ENCODE results near the gene RBBP8NL. TPM values are rescaled to one million over a fixed set of nuclear protein-coding genes. Genes with fewer than 3 reads are reported as not detected.
"Not testable (repeated sequence)": the region's sequence is repeated elsewhere in the genome, so short reads cannot be mapped to it uniquely, and the experiment has no call there.

Gene RBBP8NL
- total RNA-seq, 1 experiment from 2014 or later: 14.0 TPM

- Histone ChIP-seq H3K9me3 (ENCODE audit: insufficient read depth, low read depth) (no peaks in the 10 kb centered on the region), H3K27me3 (ENCODE audit: insufficient read depth, low read depth) (no peaks in the 10 kb centered on the region), H3K27ac (no peak overlapping the region), H3K4me2 (no peak overlapping the region), H3K4me3 (no peak overlapping the region), H2AFZ (no peak overlapping the region), H3F3A (ENCODE audit: insufficient read depth, low read depth) (peaks cover 14% of the 10 kb centered on the region; the same call in 1 of the 2 replicates), H4K20me1 (ENCODE audit: insufficient read depth) (no peaks in the 10 kb centered on the region), H3K36me3 (ENCODE audit: low read depth) (no peaks in the 10 kb centered on the region), H3K79me2 (ENCODE audit: low read depth) (no peaks in the 10 kb centered on the region), H3K9me2 (ENCODE audit: insufficient read depth) (no peaks in the 10 kb centered on the region), H3K4me1 (replicated peaks; ENCODE audit: insufficient read depth) (peaks cover 15% of the 10 kb centered on the region)
- BruUV-seq (replicated peaks): no TSS peak
- ChIA-PET POLR2A (ENCODE audit: unreplicated experiment) (no interaction called here), CTCF (no interaction called here)
- no peak for TF ChIP-seq EZH2 (IDR thresholded peaks at IDR 0.05; ENCODE audit: low read depth)
- no peak for TF ChIP-seq CTCF (conservative IDR thresholded peaks at IDR 0.05)
- DNase-seq: peak in 1 of 2 experiments; percentile 54
- intact Hi-C loops (cut with micrococcal nuclease; ENCODE audit: unreplicated experiment): no loop called here
These were observed 51.0 kb downstream of the RBBP8NL start for GRCh38 chr20:62376112-62377063.

GRCh38 chr20:62374331-62375152 lies 52.8 kb downstream of the RBBP8NL start:
- ChIA-PET CTCF (interaction anchor here (0.5 kb wide), 1 partner anchor 309 kb away, joined by 4 read pairs; the partner anchor contains the start of gene TAF4), POLR2A (ENCODE audit: unreplicated experiment) (no interaction called here)
- H3K79me2 ChIP-seq (ENCODE audit: low read depth): no peaks in the 10 kb centered on the region

GRCh38 chr20:62373631-62374179 lies 53.6 kb downstream of the RBBP8NL start:
- H3K4me3 ChIP-seq; H3K79me2 ChIP-seq (ENCODE audit: low read depth); H3K9me2 ChIP-seq (ENCODE audit: insufficient read depth); H3K27me3 ChIP-seq (ENCODE audit: insufficient read depth, low read depth); H3K9me3 ChIP-seq (ENCODE audit: insufficient read depth, low read depth); H3K36me3 ChIP-seq (ENCODE audit: low read depth); H4K20me1 ChIP-seq (ENCODE audit: insufficient read depth); DNase-seq; BruUV-seq (replicated peaks); H3K4me2 ChIP-seq; CTCF ChIA-PET; H3K27ac ChIP-seq; POLR2A ChIA-PET (ENCODE audit: unreplicated experiment); intact Hi-C loops (cut with micrococcal nuclease; ENCODE audit: unreplicated experiment); H2AFZ ChIP-seq: not testable (repeated sequence)
- H3F3A ChIP-seq (ENCODE audit: insufficient read depth, low read depth): peaks cover 28% of the 10 kb centered on the region
- H3K4me1 ChIP-seq (replicated peaks; ENCODE audit: insufficient read depth): peaks cover 29% of the 10 kb centered on the region

More at GRCh38 chr20:62374331-62375152, 52.8 kb downstream of the RBBP8NL start:
- Histone ChIP-seq H3K9me3 (ENCODE audit: insufficient read depth, low read depth) (no peaks in the 10 kb centered on the region), H3F3A (ENCODE audit: insufficient read depth, low read depth) (peaks cover 24% of the 10 kb centered on the region), H3K9me2 (ENCODE audit: insufficient read depth) (no peaks in the 10 kb centered on the region), H3K4me3 (no peak overlapping the region), H3K4me2 (no peak overlapping the region), H3K36me3 (ENCODE audit: low read depth) (no peaks in the 10 kb centered on the region), H3K27ac (no peak overlapping the region), H4K20me1 (ENCODE audit: insufficient read depth) (no peaks in the 10 kb centered on the region), H3K4me1 (replicated peaks; ENCODE audit: insufficient read depth) (peaks cover 20% of the 10 kb centered on the region), H3K27me3 (ENCODE audit: insufficient read depth, low read depth) (no peaks in the 10 kb centered on the region), H2AFZ (no peak overlapping the region)
- BruUV-seq (replicated peaks): no TSS peak
- no peak for TF ChIP-seq EZH2 (IDR thresholded peaks at IDR 0.05; ENCODE audit: low read depth)
- TF ChIP-seq CTCF (conservative IDR thresholded peaks at IDR 0.05): no peak
- no peak for DNase-seq
- intact Hi-C loops (cut with micrococcal nuclease; ENCODE audit: unreplicated experiment): no loop called here

All from PC-9 (cell line).